Erythroblast (primary cell): ENCODE results near the gene ITPKC.

ENCODE experiments used
- GATA1 ChIP-seq: IDR thresholded peaks from 2 replicates; pipeline ENCODE4 v1.6.1; 2011; ENCODE audit warnings: low read depth, mild to moderate bottlenecking, control low read depth, low read length, moderate library complexity
- POLR2A ChIP-seq: IDR thresholded peaks from 2 replicates; pipeline ENCODE4 v1.6.1; 2011; ENCODE audit warnings: mild to moderate bottlenecking, low read length

DNA sequence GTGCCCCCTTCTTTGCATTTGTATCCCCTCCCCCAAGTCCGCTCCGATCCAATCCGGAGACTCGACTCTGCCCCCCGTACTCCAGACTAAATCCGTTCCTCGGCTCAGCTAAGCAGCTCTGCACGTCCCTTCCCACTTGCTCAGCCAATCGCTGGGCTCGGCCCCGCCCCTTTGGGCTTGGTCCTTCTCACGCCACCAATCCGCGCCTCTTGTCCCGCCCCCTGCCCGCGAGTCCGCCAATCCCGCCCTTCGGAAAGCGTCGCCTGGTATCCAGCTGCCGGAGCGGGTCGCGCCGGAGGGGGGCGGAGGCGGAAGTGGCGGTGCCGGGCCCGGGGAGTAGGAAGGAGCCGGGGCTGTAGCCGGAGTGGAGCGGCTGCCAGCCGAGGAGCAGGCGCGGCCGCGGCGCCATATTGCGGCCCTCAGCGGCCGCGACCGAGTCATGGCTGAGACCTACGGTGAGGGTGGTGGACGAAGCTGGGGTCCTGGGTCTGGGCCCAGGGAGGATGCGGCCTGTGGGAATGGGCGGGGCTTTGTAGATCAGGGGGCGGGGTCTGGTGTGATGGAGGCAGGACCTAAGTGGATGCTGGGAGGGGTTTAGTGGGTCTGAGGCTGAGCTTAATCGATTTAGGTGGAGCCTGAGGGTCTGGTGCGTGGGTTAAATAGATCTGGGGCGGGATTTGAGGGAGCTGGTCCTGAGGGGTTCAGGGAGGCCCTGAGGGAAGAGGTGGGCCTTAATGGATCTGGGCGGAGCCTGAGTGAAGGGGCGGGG is 61.2 kb downstream of the ITPKC start, which contains the start of gene RAB4B:
- TF ChIP-seq POLR2A (peak; percentile 62), GATA1 (no peak)
